Measurements from ENCODE around the gene RAX.

GRCh38 chr18:59300676-59301285 lies 27.5 kb upstream of the RAX start:
- TF ChIP-seq POLR2AphosphoS5 (IDR thresholded peaks at IDR 0.05; ENCODE audit: low read depth, low read length) = no peak
- no peak for TF ChIP-seq POLR2A (IDR thresholded peaks at IDR 0.05; ENCODE audit: low read depth, low read length)

Measured in GM12892 (cell line).